Measurements from ENCODE around the gene DNMT3A. TPM values are rescaled to one million over a fixed set of nuclear protein-coding genes. Genes with fewer than 3 reads are reported as not detected.

Gene DNMT3A
- total and polyA plus RNA-seq, 2 donors (not counting 3 experiments of a cell fraction or from before 2014, with no cell fraction given), result 23.3 to 71.7 TPM

DNA sequence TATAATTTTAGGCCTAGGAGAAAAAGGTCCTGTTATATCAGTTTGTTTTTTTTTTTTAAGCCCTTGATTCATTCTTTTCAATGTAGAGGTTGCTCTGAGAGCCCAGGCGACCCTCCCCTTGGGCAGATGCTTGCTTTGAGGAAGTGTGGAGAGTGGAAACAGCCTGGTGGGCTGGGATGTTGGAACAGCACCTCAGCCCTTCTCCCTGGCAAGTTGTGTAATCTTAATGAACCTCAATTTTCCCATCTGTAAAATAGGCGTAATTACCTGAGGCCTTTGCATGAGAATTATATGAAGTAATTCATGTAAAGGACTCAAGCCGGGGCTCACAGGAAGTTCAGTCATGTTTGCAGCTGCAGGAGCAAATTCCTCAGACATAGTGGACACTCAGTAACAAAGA is 123.6 kb downstream of the DNMT3A start:
- no peaks in the 10 kb centered on the region for H3K36me3 ChIP-seq (ENCODE audit: control insufficient read depth in 2 of 2, extremely low read depth in 1 of 2, insufficient read depth in 2 of 2, low read length in 2 of 2)
- H4K20me1 ChIP-seq (replicated peaks; ENCODE audit: control insufficient read depth, extremely low read depth, insufficient read depth, low read length), result no peaks in the 10 kb centered on the region
- H3K4me2 ChIP-seq (ENCODE audit: insufficient read depth, low read length), result no peak overlapping the region
- FAIRE-seq (peak; percentile 46), DNase-seq (ENCODE audit: low read depth, low spot score) (no peak)
- no peaks in the 10 kb centered on the region for H3K79me2 ChIP-seq (ENCODE audit: control insufficient read depth, insufficient read depth, low read length)
- BruUV-seq (replicated peaks), result no TSS peak
- no peak overlapping the region for H2AFZ ChIP-seq (ENCODE audit: low read depth, low read length)
- dilution Hi-C loops (cut with MboI; ENCODE audit: extremely low pct_ligation_motif_present, low sequenced_read_pairs), result no loop called here
- H3K4me1 ChIP-seq (ENCODE audit: control insufficient read depth, extremely low read depth, insufficient read depth, low read length), result no peaks in the 10 kb centered on the region
- intact Hi-C loops (cut with micrococcal nuclease), result no loop called here
- no peaks in the 10 kb centered on the region for H3K27me3 ChIP-seq (ENCODE audit: control insufficient read depth in 2 of 2, insufficient read depth in 2 of 2, low read length in 2 of 2)
- H3K9ac ChIP-seq (replicated peaks; ENCODE audit: extremely low read depth, insufficient read depth, low read length), result no peak overlapping the region
- H3K9me3 ChIP-seq (replicated peaks; ENCODE audit: control insufficient read depth, insufficient read depth, low read length), result no peaks in the 10 kb centered on the region
- CTCF ChIA-PET, result interaction anchor here (1.7 kb wide), 1 partner anchor 11 kb away, joined by 6 read pairs; no protein-coding TSS in a partner anchor
- H3K4me3 ChIP-seq (replicated peaks in 1 of 3; ENCODE audit: insufficient read depth in 1 of 3, low read depth in 1 of 3, low read length in 3 of 3), result no peak overlapping the region
- H3K9me1 ChIP-seq (replicated peaks; ENCODE audit: control insufficient read depth, extremely low read depth, insufficient read depth, low read length), result no peaks in the 10 kb centered on the region
- H3K27ac ChIP-seq (ENCODE audit: insufficient read depth, low read depth, low read length), result no peak overlapping the region
- POLR2A ChIA-PET, result no interaction called here
- TF ChIP-seq POLR2AphosphoS5 (IDR thresholded peaks at IDR 0.05; ENCODE audit: insufficient read depth, low read depth, low read length) (no peak), JUN (IDR thresholded peaks at IDR 0.05; ENCODE audit: borderline replicate concordance, insufficient read depth, insufficient read length, low read depth) (no peak), MYC (IDR thresholded peaks at IDR 0.05; ENCODE audit: low read depth, low read length) (no peak), FOS (IDR thresholded peaks at IDR 0.05; ENCODE audit: borderline replicate concordance, insufficient read depth, low read length) (no peak), GATA2 (IDR thresholded peaks at IDR 0.05; ENCODE audit: insufficient read depth, insufficient read length, low read depth, low read length) (no peak), EZH2 (IDR thresholded peaks at IDR 0.05; ENCODE audit: borderline replicate concordance, low read depth, low read length, severe bottlenecking) (no peak), POLR2A (IDR thresholded peaks at IDR 0.05; ENCODE audit: low read depth, low read length) (no peak)
- TF ChIP-seq, protein P1, sequence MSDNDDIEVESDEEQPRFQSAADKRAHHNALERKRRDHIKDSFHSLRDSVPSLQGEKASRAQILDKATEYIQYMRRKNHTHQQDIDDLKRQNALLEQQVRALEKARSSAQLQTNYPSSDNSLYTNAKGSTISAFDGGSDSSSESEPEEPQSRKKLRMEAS (IDR thresholded peaks at IDR 0.05; ENCODE audit: insufficient read depth, insufficient read length), result no peak
- TF ChIP-seq, protein P2, sequence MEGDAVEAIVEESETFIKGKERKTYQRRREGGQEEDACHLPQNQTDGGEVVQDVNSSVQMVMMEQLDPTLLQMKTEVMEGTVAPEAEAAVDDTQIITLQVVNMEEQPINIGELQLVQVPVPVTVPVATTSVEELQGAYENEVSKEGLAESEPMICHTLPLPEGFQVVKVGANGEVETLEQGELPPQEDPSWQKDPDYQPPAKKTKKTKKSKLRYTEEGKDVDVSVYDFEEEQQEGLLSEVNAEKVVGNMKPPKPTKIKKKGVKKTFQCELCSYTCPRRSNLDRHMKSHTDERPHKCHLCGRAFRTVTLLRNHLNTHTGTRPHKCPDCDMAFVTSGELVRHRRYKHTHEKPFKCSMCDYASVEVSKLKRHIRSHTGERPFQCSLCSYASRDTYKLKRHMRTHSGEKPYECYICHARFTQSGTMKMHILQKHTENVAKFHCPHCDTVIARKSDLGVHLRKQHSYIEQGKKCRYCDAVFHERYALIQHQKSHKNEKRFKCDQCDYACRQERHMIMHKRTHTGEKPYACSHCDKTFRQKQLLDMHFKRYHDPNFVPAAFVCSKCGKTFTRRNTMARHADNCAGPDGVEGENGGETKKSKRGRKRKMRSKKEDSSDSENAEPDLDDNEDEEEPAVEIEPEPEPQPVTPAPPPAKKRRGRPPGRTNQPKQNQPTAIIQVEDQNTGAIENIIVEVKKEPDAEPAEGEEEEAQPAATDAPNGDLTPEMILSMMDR (IDR thresholded peaks at IDR 0.05; ENCODE audit: extremely low read depth in 1 of 2, insufficient read depth in 1 of 2, low read depth in 1 of 2, low read length in 2 of 2), result no peak
